T follicular helper cell (primary cell): ENCODE measurements around the gene MIB2.
"Not testable (repeated sequence)": the region's sequence is repeated elsewhere in the genome, so short reads cannot be mapped to it uniquely, and the experiment has no call there.

ENCODE experiments used
- DNase-seq: peaks from one replicate; pipeline ENCODE4 v3.0.0-alpha.2; 2020; ENCODE audit warnings: low read depth

Gene MIB2

GRCh38 chr1:1627261-1627828, 12.0 kb downstream of the MIB2 start:
- no peak for DNase-seq

DNA sequence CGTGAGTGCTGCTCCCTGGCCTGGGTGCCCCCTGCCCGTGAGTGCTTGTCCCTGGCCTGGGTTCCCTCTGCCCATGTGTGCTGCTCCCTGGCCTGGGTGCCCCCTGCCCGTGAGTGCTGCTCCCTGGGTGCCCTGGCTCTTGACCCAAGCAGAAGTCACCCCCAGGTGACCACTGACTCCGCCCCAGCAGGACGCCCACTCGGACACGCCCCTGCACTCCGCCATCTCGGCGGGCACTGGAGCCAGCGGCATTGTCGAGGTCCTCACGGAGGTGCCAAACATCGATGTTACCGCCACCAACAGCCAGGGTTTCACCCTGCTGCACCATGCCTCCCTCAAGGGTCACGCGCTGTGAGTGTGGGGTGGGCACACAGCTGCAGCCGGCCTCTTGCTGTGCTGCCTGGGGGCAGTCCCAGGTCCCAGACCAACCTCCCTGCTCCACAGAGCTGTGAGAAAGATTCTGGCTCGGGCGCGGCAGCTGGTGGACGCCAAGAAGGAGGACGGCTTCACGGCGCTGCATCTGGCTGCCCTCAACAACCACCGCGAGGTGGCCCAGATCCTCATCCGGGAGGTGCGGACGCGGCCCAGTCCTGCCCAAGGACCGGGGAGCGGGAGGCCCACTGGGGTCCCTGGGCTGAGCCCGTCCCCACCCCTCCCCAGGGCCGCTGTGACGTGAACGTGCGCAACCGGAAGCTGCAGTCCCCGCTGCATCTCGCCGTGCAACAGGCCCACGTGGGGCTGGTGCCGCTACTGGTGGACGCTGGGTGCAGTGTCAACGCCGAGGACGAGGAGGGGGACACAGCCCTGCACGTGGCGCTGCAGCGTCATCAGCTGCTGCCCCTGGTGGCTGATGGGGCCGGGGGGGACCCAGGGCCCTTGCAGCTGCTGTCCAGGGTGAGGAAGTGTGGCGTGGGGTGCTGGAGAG, 12.8 kb downstream of the MIB2 start:
- DNase-seq: no peak

GRCh38 chr1:1628754-1629429, 13.6 kb downstream of the MIB2 start:
- no peak for DNase-seq

DNA sequence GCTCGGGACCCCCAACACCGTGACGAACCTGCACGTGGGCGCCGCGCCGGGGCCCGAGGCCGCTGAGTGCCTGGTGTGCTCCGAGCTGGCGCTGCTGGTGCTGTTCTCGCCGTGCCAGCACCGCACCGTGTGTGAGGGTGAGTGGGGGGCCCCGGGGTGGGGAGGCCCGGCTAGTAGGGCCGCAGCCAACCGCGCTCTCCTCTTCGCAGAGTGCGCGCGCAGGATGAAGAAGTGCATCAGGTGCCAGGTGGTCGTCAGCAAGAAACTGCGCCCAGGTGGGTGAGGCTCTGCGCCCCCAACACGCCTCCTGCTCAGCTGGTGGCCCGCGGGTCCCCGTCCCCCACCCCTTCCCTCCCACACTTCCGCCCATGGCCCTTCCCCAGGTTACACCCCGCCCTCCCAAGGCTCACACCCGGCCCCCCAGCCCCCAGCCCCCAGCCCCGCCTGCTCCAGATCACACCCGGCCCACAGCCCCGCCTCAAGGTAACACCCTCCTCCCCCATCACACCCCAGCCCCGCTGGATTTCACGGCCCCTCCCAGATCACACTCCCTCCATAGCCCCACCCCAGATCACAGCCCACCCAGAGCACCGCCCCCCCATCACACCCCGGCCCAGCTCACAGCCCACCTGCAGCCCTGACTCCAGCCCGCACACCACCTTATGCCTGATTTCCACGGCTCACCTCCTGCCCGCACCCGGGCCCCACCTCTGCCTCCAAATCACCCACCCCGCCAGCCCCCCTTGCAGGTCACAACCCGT, 14.3 kb downstream of the MIB2 start:
- DNase-seq: peak; percentile 76

DNA sequence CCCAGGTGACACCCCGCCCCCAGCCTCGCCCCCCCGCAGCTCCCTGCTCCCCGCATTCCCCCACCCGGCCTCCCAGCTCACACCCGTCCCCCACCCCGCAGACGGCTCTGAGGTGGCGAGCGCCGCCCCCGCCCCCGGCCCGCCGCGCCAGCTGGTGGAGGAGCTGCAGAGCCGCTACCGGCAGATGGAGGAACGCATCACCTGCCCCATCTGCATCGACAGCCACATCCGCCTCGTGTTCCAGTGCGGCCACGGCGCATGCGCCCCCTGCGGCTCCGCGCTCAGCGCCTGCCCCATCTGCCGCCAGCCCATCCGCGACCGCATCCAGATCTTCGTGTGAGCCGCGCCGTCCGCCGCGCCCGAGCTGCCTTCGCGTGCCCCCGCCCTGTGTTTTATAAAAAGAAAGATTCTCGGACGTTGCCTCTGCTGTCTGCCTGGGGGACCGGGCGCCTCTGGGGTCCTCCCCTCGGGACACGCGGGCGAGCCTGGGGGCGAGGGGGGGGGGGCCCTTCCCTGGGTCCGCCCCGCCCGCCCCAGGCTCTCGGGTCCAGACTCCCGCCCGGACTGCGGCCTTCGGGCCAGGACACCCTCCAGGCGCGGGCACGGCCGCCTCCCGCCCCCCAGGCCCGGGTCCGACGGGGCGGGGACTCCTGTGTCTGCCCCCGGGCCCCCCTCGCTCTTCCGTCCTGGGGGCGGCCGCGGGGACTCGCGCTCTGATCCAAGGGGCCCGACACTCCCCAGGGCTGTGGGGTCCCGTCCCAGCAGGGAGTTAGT, 15.1 kb downstream of the MIB2 start:
- DNase-seq: peak; percentile 92

DNA sequence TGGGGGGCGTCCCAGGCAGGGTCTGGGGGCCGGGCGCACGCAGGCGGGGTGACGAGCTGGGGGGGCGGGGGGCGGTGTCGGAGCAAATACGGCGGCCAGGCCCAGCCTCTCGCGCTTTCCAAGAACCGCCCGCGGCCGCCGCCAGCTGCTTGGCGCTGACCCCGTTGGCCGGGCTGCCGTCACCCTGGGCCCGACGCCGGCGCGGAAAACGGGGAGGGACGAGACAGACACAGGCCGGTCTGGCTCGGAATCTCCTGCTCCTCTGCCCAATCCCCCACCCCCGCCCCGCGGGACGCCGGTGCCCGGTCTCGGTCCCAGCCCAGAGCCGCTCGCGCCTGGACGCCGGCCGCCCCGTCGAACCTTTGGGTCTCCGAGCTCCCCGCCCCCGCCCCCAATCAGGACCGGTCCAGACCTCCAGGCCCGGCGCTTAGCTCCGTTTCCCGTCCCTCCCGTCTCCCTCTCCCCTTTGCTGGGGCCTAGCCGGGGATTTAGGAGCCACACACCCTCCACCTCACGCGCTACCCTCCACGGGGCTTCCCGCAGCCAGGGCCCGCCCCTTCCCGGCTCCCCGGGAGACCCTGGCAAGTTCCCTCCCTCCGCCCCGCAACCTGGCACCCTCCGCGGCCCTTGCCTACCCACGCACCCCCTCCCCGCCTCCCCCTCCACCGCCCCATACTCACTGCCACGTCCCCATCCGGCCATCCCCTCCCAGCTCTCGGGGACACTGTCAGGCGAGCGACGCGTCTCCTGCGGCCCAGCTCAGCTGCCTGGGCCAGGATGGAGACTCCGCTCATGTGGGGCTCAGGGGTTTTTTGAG, 15.9 kb downstream of the MIB2 start:
- no peak for DNase-seq

- no peak for DNase-seq
These were observed 16.6 kb downstream of the MIB2 start, which contains the start of gene MMP23B for GRCh38 chr1:1631782-1632420. Gene MMP23B (plus strand): TSS chr1:1632173. CDS start chr1:1632219, 46 bp downstream.

DNA sequence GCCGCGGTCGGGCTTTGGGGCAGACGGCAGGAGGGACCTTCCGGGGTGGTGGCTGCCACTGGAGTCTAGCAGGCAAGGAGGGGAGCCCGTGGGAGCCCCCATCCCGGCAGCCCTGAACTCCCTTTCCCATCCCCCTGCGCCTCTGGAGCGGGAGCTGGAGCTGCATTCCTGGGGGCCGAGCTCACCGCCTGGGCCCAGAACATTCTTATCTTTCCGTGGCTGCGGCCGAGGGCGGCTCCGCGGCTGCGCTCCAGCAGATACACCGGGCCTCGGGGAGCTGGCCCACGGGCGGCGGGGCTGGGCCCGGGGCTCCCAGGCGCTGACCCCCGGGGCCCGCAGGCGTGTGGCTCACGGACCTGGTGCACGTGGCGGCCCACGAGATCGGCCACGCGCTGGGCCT, 18.1 kb downstream of the MIB2 start:
- not testable (repeated sequence) for DNase-seq

DNA sequence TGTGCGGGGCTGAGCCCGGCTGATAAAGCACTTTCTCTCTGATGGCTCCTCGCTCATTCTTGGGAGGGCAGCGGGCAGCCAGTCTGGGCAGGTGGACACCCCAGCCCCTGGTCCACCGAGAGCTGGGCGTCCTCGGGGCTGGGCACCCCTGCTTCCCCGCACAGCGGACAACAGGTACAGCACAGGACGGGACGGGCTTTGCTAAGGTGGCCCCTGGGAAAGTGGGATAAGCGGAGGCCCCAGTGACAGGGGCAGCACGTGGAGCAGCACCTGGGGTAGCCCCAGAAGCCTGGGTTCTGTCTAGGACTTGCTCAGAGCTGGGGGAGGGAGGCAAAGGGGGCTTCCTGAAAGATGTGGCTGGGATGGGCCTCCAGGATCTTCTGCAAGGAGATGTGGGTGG, 19.3 kb downstream of the MIB2 start:
- not testable (repeated sequence) for DNase-seq

- not testable (repeated sequence) for DNase-seq
These were observed 21.6 kb downstream of the MIB2 start for GRCh38 chr1:1636621-1637478.

DNA sequence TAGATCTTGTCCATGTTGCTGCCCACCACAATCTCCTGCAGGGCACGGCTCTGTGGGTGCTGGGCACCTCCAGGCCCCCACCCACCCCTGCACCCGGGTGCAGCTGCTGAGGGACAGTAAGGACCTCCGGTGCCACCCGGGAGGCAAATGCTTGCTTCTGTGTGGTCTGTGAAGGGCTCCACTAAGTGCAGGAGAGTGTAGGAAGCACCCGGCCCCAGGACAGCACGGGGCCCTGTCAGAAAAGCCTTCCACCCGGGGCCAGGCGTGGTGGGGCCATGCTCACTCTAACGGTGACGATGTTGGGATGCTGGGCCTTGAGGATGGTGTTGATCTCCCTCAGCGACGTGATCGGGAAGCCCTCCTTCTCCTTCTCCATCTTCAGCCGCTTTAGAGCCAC, 22.2 kb downstream of the MIB2 start:
- DNase-seq: not testable (repeated sequence)

DNA sequence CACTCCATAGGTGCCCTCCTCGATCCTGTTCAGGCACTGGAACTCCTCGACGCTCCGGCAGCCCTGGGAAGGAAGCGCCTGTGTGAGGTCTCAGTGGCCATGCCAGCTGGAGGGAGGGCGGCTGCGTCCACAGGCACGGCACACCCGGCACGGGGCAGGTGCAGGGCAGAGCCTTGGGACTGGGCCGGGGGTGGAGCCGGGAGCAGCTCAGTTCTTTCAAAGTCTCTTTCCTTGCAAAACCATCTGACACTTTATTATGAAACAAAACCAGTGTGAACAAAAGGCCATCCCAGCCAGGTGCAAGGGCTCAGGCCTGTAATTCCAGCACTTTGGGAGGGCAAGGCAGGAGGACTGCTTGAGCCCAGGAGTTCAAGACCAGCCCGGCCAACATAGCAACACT, 23.2 kb downstream of the MIB2 start:
- DNase-seq: not testable (repeated sequence)

- not testable (repeated sequence) for DNase-seq
These were observed 24.1 kb downstream of the MIB2 start for GRCh38 chr1:1639368-1639767.

DNA sequence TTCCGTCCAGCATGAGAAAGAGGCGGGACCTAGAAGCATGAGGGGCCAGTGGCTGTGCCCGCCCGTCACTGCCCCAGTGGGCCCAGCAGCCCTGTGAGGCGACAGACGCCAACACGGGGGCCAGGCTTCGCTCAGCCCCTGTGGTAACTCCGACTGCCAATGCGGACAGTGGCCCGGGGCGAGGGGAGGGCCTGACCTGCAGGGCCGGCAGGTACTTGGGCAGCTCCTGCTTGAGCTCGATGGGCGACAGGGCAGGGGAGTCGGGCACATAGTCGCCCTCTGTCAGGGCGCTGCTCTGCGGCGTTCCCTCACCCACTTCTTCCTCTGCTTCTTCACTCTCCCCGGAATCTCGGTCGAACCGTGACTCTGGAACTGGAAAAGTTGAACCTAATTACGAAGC, 24.8 kb downstream of the MIB2 start:
- DNase-seq: not testable (repeated sequence)

GRCh38 chr1:1640711-1641461, 25.6 kb downstream of the MIB2 start:
- not testable (repeated sequence) for DNase-seq

DNA sequence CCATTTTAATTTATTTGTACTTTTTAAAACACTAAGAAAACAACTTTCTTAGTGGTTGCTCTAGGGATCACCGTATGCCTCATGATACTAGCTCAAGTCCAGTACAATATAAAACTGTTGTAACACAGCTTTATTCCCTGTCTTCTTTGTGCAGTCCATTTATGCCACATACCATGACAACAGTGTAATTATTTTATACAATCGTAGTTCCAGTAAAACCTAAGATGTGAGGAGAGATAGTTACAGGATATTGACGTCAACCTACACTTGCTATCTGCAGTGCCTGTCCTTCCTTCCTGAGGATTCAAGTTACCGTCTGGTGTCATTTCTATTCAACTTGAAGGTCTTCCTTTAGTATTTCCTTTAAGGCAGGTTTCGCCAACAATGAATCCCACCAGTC, 31.0 kb downstream of the MIB2 start:
- not testable (repeated sequence) for DNase-seq

- not testable (repeated sequence) for DNase-seq
These were observed 32.4 kb downstream of the MIB2 start for GRCh38 chr1:1647567-1648241.
